GM18858 (cell line): Measurements from ENCODE around the gene PIK3AP1.

ENCODE experiments used
- ATAC-seq: cut with Tn5 transposase; IDR thresholded peaks from one replicate; pipeline ENCODE4 v1.9.1; 2021; ENCODE audit not compliant: unreplicated experiment

PIK3AP1 gene

GRCh38 chr10:96673318-96674099, 46.8 kb downstream of the PIK3AP1 start:
- ATAC-seq: peak; percentile 43

GRCh38 chr10:96672481-96673175, 47.7 kb downstream of the PIK3AP1 start:
- no peak for ATAC-seq

- no peak for ATAC-seq
These were observed 49.0 kb downstream of the PIK3AP1 start for GRCh38 chr10:96671211-96671890.

DNA sequence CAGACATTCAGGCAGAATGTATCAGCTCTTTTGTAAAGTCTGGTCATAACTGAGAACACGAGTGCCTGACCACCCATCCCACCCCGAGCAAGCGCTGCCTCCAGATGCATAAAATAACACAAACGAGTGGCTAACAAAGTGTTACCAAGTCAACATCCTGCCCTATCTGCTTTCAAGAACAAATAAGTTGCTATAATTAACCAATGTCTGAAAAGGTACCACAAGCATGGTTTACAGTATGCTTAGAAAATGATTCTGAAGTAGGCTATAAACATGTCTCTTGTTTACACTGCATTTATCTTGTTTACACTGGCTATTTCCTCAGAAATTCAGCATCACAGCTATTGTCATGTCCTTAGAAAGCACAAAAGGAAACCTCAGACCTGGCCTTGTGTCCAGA, 49.5 kb downstream of the PIK3AP1 start:
- no peak for ATAC-seq

GRCh38 chr10:96667401-96667800, 52.9 kb downstream of the PIK3AP1 start:
- no peak for ATAC-seq

DNA sequence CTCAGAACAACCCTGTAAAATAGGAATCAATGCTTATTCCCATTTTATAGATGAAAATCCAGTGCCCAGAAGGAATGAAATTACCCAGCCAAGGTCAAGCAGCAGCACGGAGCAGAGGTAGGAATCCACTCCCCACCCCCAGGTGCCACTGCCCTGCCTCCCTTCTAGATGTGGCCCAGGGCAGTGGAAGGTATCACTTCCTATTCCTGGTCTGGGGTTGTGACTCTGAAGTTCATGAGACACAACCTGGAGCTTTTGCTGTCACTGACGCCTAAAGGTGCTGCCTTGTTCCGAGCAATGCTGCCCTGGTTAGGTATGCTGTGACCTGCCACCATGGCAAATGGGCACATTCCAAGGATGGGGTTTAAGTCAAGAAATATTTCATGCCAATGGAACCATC, 53.6 kb downstream of the PIK3AP1 start:
- peak; percentile 56 for ATAC-seq

DNA sequence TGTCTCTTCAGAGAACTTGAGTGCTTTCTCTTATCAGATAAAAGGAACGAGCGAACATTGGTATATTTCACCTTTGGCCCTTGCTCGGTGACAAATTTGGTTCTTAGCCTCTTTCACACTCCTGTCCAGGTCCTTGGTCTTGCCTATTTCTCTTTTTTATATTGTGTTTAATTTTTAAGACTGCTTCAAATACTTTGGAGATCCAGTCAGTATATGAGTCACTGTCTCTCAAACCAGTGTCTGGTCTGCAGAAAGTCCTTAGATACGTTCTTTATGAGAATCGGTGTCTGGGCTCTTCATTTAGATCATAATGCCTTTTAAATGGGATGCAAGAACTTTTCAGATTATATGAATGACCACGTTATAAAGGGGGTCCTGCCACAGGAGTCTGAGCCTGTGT, 55.0 kb downstream of the PIK3AP1 start:
- ATAC-seq: no peak

DNA sequence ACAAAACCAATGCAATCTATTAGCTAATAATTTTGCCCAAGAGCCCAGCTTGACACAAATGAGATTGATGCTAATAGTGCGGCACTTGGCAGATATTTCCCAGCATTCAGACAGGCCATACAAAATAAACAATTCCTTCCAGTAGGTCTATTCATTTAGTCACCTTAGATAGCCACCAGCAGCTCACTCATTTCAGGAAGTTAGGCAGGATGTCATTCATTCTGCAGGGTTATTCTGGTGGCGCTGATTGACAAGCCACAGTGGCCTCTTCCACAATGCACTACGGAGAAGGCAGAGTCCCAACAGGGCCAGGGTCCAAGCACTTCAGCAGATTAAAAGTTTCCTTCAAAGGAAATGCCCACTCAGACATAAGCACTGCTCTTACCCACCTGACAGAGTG, 55.8 kb downstream of the PIK3AP1 start:
- ATAC-seq: peak; percentile 61

- no peak for ATAC-seq
These were observed 56.5 kb downstream of the PIK3AP1 start for GRCh38 chr10:96663797-96664196.

- no peak for ATAC-seq
These were observed 58.7 kb downstream of the PIK3AP1 start for GRCh38 chr10:96661632-96662031.

- ATAC-seq: no peak
These were observed 60.0 kb downstream of the PIK3AP1 start for GRCh38 chr10:96660297-96660696.

DNA sequence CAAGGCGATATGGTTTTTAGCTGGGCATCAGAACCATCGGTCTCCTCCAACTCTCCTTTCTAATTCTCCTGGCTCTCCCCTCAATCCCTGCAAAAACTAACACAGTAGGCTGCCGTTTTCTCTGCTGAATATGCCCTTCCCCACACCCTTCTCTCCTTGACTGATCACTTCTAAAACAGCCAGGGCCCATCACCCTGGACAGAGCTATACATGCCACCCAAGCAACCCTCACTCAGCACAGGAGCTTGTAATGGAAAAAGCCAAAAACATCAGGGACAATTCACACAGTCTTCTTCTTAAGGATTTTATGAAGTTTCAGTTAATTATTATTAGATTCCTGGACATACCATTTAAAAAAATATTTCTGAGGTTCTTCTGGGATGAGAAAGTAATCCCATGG, 61.5 kb downstream of the PIK3AP1 start:
- ATAC-seq: no peak

GRCh38 chr10:96657385-96657784, 62.9 kb downstream of the PIK3AP1 start:
- no peak for ATAC-seq

GRCh38 chr10:96656839-96657238, 63.5 kb downstream of the PIK3AP1 start:
- no peak for ATAC-seq

GRCh38 chr10:96656198-96656577, 64.1 kb downstream of the PIK3AP1 start:
- no peak for ATAC-seq

DNA sequence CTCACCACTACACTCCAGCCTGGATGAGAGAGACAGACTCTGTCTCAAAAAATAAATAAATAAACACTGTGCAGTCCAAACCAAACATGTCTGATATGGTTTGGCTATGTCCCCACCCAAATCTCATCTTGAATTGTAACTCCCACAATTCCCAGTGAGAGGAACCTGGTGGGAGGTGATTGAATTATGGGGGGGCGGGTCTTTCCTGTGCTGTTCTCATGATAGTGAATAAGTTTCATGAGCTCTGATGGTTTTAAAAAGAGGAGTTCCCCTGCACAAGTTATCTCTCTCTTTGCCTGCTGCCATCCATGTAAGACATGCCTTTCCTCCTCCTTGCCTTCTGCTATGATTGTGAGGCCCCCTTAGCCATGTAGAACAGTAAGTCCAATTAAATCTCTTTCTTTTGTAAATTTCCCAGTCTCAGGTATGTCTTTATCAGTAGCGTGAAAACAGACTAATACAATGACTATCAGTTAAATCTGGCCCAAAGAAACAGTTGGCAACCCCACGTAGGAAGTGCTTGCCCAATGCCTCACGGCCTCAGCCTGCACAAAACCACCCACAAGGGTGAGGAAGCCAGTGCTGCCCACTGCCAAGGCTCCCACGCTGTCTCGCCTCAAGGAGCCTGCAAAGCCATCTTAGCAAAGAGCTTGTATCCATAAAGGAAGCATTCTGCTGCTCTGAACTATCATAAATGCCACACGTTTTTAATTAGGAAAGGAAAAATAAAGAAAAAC, 64.7 kb downstream of the PIK3AP1 start:
- ATAC-seq: no peak

GRCh38 chr10:96651998-96652431, 68.3 kb downstream of the PIK3AP1 start:
- ATAC-seq: peak; percentile 77

- no peak for ATAC-seq
These were observed 69.4 kb downstream of the PIK3AP1 start for GRCh38 chr10:96650958-96651357.

DNA sequence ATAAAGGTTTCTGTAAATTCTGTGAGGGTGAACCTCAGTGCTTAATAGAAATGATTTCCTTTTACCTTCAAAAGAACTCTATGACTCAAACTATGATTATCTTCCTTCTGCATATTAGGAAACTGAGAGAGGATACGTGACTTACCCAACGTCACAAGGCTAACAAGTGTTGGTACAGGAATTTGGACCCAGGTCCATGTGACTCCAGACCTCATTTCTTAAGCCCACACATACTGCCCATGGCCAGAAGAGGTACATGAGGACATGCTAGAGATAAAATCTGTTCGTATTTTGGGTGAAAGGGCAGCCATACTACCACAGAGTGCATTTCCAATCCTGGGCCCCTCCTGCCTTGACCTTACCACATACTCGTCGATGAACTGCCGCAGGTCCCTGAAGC, 72.0 kb downstream of the PIK3AP1 start:
- ATAC-seq: no peak

DNA sequence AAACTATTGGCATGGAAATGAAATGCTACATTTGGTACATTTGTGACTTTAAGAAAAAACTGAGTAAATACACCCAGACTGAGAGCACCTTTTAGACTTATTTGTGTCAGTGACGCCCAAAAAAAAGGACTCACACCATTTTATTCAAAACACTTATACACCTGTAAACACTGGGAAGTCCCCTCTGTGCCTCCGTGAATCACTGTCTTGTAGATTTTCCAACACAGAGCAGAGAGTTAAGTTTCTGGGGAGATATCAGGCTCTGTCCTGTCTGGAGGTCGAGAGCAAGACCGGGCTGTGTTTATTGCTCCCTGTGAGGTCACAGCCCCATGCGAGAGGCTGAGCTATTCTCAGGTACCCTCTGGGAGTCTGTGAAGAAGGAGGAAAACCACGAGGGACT, 72.8 kb downstream of the PIK3AP1 start:
- ATAC-seq: no peak

DNA sequence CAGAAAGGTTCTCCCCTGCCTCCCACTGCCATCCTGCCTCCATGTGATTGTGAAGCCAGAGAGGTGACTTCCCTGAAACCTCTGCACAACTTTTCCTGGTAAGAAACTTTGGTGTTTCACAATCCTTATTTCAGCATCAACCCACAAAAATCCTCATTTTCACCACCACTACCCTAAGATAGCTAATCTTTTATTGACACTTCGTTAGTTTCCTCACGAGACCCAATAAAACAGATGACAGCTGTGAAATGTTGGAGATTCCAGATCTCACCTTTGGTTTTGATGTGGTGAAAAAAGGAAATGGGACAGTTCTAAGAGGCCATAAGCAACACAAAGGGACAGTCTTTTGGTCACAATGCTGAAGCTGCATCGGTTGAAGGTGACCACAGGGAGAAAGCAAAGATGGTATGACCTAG, 73.6 kb downstream of the PIK3AP1 start:
- no peak for ATAC-seq
